OCI-LY7 (cell line): Measurements from ENCODE around the gene SEMA7A. TPM values are rescaled to one million over a fixed set of nuclear protein-coding genes. Genes with fewer than 3 reads are reported as not detected.

Experiments
- BruUV-seq: library from RNA; stranded (reverse); fragments of 400-500 nt; replicated peaks from 2 replicates; lab custom pipeline; 2021; lab: Mats Ljungman, UMichigan
- CTCF ChIA-PET: fragments of 300-600 bp; sonication (Branson Sonifier 250); formaldehyde crosslinking; loops from one replicate; lab custom pipeline; 2022; ENCODE audit warnings: antibody characterized with exemption; ENCODE audit not compliant: unreplicated experiment; lab: Charles Lee
- POLR2A ChIA-PET: fragments of 300-600 bp; sonication (Branson Sonifier 250); formaldehyde crosslinking; loops from one replicate; lab custom pipeline; 2022; ENCODE audit warnings: antibody characterized with exemption; lab: Charles Lee
- DNase-seq: peaks from one replicate; pipeline ENCODE4 v3.0.0-alpha.2; 2015; ENCODE audit warnings: low spot score
- H2AFZ ChIP-seq: fragments of 200-600 bp; sonication (generic), shearing (Covaris generic); 2 replicates; pipeline ENCODE4 v1.6.1; 2014; ENCODE audit warnings: mild to moderate bottlenecking, antibody characterized with exemption, low read length, moderate library complexity
- H3K27ac ChIP-seq: fragments of 200-600 bp; sonication (generic); 2 replicates; pipeline ENCODE4 v1.5.1; 2014; ENCODE audit warnings: mixed run types, low read depth, mild to moderate bottlenecking, moderate library complexity, low read length, inconsistent platforms; ENCODE audit not compliant: poor library complexity, severe bottlenecking
- H3K36me3 ChIP-seq: fragments of 200-600 bp; sonication (generic); 2 replicates; pipeline ENCODE4 v1.6.1; 2014; ENCODE audit warnings: mild to moderate bottlenecking, antibody characterized with exemption, low read length, moderate library complexity, mixed read lengths; ENCODE audit not compliant: insufficient read depth
- H3K4me1 ChIP-seq: fragments of 200-600 bp; sonication (generic); 2 replicates; pipeline ENCODE4 v1.5.1; 2014; ENCODE audit warnings: mild to moderate bottlenecking, low read length; ENCODE audit not compliant: insufficient read depth, poor library complexity, severe bottlenecking
- H3K4me2 ChIP-seq: fragments of 200-600 bp; sonication (generic); 2 replicates; pipeline ENCODE4 v1.6.1; 2014; ENCODE audit warnings: mild to moderate bottlenecking, low read length
- H3K4me3 ChIP-seq: fragments of 200-600 bp; sonication (generic); 2 replicates; pipeline ENCODE4 v1.5.1; 2014; ENCODE audit warnings: mild to moderate bottlenecking, low read depth, low read length; ENCODE audit not compliant: poor library complexity, severe bottlenecking
- H3K79me2 ChIP-seq: fragments of 200-600 bp; sonication (generic); 2 replicates; pipeline ENCODE4 v1.6.1; 2016; ENCODE audit warnings: low read depth, mild to moderate bottlenecking, low read length, moderate library complexity, mixed read lengths; ENCODE audit not compliant: insufficient read depth
- H3K9me2 ChIP-seq: fragments of 200-600 bp; sonication (generic); 2 replicates; pipeline ENCODE4 v1.6.1; 2016; ENCODE audit warnings: mild to moderate bottlenecking, low read length, mixed read lengths; ENCODE audit not compliant: insufficient read depth
- H3K9me3 ChIP-seq: fragments of 200-600 bp; sonication (generic); 2 replicates; pipeline ENCODE4 v1.6.1; 2014; ENCODE audit warnings: mild to moderate bottlenecking, mixed run types, low read length, mixed read lengths
- H4K20me1 ChIP-seq: fragments of 200-600 bp; sonication (generic); 2 replicates; pipeline ENCODE4 v1.6.1; 2014; ENCODE audit warnings: mild to moderate bottlenecking, antibody characterized with exemption, low read length, moderate library complexity, mixed read lengths; ENCODE audit not compliant: insufficient read depth
- EZH2phosphoT487 ChIP-seq: fragments of 200-600 bp; sonication (generic); IDR thresholded peaks from 2 replicates; pipeline ENCODE4 v1.6.1; 2018; ENCODE audit warnings: low read depth, borderline replicate concordance, mild to moderate bottlenecking, mixed run types, antibody characterized with exemption, low read length, moderate library complexity, mixed read lengths
- intact Hi-C: fragments of 100-400 bp; cut with micrococcal nuclease; formaldehyde crosslinking; loops from one replicate; pipeline ENCODE4 v1.10.0; 2022; ENCODE audit not compliant: unreplicated experiment
- total RNA-seq, 2 experiments: library from RNA; depleted of rRNA in 1 of 2; stranded (reverse); fragments of >200 nt in 1 of 2; shearing (Covaris generic) in 1 of 2; gene quantifications; 2 replicates each; pipeline ENCODE4 v1.2.3, GENCODE V29; 2014 to 2022
- TF ChIP-seq, protein P1 (sequence below): fragments of 200-600 bp; sonication (generic); conservative IDR thresholded peaks from 2 replicates; pipeline ENCODE4 v1.5.1; 2014; ENCODE audit warnings: mild to moderate bottlenecking, antibody characterized with exemption, low read length, moderate library complexity, mixed read lengths

SEMA7A gene
- total RNA-seq, 2 experiments from 2014 or later: 0.06 to 1.0 TPM

DNA sequence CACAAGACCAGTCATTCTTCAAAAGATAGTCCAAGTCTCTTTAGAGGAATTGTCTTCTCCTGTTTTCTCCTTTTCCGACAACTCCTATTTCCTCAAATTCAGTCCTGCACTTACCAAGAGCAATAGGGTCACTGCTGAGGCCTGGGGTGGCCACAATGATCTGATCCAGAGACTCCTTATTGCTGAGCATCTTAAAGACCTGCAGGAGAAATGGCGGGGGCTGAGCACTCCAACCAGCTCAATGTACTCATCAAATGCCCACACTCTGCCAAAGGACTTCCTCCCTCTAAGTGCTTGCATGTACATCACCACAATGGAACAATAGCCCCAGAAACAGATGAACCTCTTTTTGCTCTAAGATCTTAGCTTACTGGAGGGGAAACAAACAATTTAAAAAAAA lies 17.6 kb upstream of the SEMA7A start:
- no peak for DNase-seq
- BruUV-seq: no TSS peak
- Histone ChIP-seq H3K4me3 (no peak overlapping the region), H3K4me2 (no peak overlapping the region), H3K27ac (no peak overlapping the region), H3K36me3 (peaks cover 28% of the 10 kb centered on the region; the same call in 1 of the 2 replicates), H3K79me2 (no peaks in the 10 kb centered on the region), H2AFZ (no peak overlapping the region), H3K4me1 (no peaks in the 10 kb centered on the region), H4K20me1 (no peaks in the 10 kb centered on the region), H3K9me3 (no peaks in the 10 kb centered on the region), H3K9me2 (no peaks in the 10 kb centered on the region)
- ChIA-PET POLR2A (interaction anchor here (0.7 kb wide), 1 partner anchor 81 kb away, joined by 3 read pairs; no protein-coding TSS in a partner anchor), CTCF (no interaction called here)
- intact Hi-C loops: no loop called here
- TF ChIP-seq, protein P1, sequence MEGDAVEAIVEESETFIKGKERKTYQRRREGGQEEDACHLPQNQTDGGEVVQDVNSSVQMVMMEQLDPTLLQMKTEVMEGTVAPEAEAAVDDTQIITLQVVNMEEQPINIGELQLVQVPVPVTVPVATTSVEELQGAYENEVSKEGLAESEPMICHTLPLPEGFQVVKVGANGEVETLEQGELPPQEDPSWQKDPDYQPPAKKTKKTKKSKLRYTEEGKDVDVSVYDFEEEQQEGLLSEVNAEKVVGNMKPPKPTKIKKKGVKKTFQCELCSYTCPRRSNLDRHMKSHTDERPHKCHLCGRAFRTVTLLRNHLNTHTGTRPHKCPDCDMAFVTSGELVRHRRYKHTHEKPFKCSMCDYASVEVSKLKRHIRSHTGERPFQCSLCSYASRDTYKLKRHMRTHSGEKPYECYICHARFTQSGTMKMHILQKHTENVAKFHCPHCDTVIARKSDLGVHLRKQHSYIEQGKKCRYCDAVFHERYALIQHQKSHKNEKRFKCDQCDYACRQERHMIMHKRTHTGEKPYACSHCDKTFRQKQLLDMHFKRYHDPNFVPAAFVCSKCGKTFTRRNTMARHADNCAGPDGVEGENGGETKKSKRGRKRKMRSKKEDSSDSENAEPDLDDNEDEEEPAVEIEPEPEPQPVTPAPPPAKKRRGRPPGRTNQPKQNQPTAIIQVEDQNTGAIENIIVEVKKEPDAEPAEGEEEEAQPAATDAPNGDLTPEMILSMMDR: no peak

- no peaks in the 10 kb centered on the region for H3K9me2 ChIP-seq
- no peak overlapping the region for H3K4me2 ChIP-seq
- no peak overlapping the region for H2AFZ ChIP-seq
- ChIA-PET CTCF (no interaction called here), POLR2A (interaction anchor here (1.1 kb wide), 1 partner anchor 33 kb away, joined by 4 read pairs; no protein-coding TSS in a partner anchor)
- TF ChIP-seq EZH2phosphoT487: no peak
- TF ChIP-seq, protein P1: no peak
- H3K9me3 ChIP-seq: no peaks in the 10 kb centered on the region
- H3K4me3 ChIP-seq: no peak overlapping the region
- intact Hi-C loops: no loop called here
- H3K36me3 ChIP-seq: peaks cover 29% of the 10 kb centered on the region; the same call in 1 of the 2 replicates
- BruUV-seq: no TSS peak
- no peaks in the 10 kb centered on the region for H3K4me1 ChIP-seq
- H3K27ac ChIP-seq: no peak overlapping the region
- no peaks in the 10 kb centered on the region for H3K79me2 ChIP-seq
- DNase-seq: no peak
- H4K20me1 ChIP-seq: no peaks in the 10 kb centered on the region
Measured at GRCh38 chr15:74449643-74450205, 16.0 kb upstream of the SEMA7A start.

GRCh38 chr15:74449095-74449494 lies 15.3 kb upstream of the SEMA7A start:
- Histone ChIP-seq H3K9me3 (no peaks in the 10 kb centered on the region), H2AFZ (no peak overlapping the region), H3K27ac (no peak overlapping the region), H3K9me2 (no peaks in the 10 kb centered on the region), H3K79me2 (no peaks in the 10 kb centered on the region), H3K36me3 (peaks cover 29% of the 10 kb centered on the region; the same call in 1 of the 2 replicates), H3K4me3 (no peak overlapping the region), H4K20me1 (no peaks in the 10 kb centered on the region), H3K4me2 (no peak overlapping the region), H3K4me1 (no peaks in the 10 kb centered on the region)
- DNase-seq: no peak
- intact Hi-C loops: no loop called here
- ChIA-PET POLR2A (interaction anchor here (0.5 to 1.1 kb wide), 2 partner anchors 11 to 34 kb away, joined by 3 to 4 read pairs; no protein-coding TSS in a partner anchor), CTCF (interaction anchor here (0.6 kb wide), 1 partner anchor 97 kb away, joined by 4 read pairs; no protein-coding TSS in a partner anchor)
- TF ChIP-seq, protein P1: no peak
- TF ChIP-seq EZH2phosphoT487: no peak
- BruUV-seq: no TSS peak
